ENCODE measurements around the gene DHX36. TPM values are rescaled to one million over a fixed set of nuclear protein-coding genes. Genes with fewer than 3 reads are reported as not detected.

Gene DHX36
- total and polyA plus RNA-seq, 12 donors: 17.4 to 84.6 (median 43.1) TPM

GRCh38 chr3:154240235-154240634 lies 84.1 kb downstream of the DHX36 start:
- no peaks in the 10 kb centered on the region for H3K27me3 ChIP-seq
- DNase-seq: no peak
- H3K4me3 ChIP-seq: no peak overlapping the region
- H3K36me3 ChIP-seq (replicated peaks in 1 of 2): no peaks in the 10 kb centered on the region
- H3K27ac ChIP-seq: no peak overlapping the region
- intact Hi-C loops (cut with DNase I): no loop called here
- 83 to 87% (median 86%) methylated on average over 6 of the region's 6 CpGs for WGBS, 4 donors
- H3K4me1 ChIP-seq (replicated peaks in 1 of 2): peaks cover 0 to 6% of the 10 kb centered on the region in 2 donors
- TF ChIP-seq POLR2A (IDR thresholded peaks at IDR 0.05) (no peak), CTCF (IDR thresholded peaks at IDR 0.05) (no peak)
- no peaks in the 10 kb centered on the region for H3K9me3 ChIP-seq (replicated peaks in 1 of 3)

GRCh38 chr3:154236331-154236730 lies 88.0 kb downstream of the DHX36 start:
- Histone ChIP-seq H3K36me3 (replicated peaks in 1 of 2) (no peaks in the 10 kb centered on the region), H3K4me3 (no peak overlapping the region), H3K4me1 (replicated peaks in 1 of 2) (no peaks in the 10 kb centered on the region), H3K9me3 (replicated peaks in 1 of 3) (no peaks in the 10 kb centered on the region), H3K27ac (no peak overlapping the region), H3K27me3 (no peaks in the 10 kb centered on the region)
- WGBS, 4 donors: 54 to 73% (median 61%) methylated on average over 3 of the region's 3 CpGs
- DNase-seq: no peak
- intact Hi-C loops (cut with DNase I): no loop called here
- no peak for TF ChIP-seq CTCF (IDR thresholded peaks at IDR 0.05)
- no peak for TF ChIP-seq POLR2A (IDR thresholded peaks at IDR 0.05)

DNA sequence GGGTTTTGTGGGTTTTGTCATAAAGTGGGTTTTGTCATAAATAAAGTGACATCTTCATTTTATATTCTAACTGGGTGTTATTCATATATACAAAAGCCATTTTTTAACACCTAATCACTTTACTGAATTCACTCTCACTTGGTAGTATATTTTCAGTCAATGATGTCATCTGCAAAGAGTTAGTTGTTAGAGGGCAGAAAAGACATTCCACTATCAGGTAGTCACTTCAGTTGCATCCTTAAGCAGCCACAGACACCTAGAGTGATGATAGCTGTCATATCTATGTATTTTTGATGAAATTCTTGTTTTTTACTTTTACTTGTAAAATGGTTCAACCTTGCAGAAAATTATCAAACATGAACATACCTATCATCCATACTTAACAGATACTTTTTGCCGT lies 89.0 kb downstream of the DHX36 start:
- Histone ChIP-seq H3K27ac (no peak overlapping the region), H3K4me3 (no peak overlapping the region), H3K36me3 (replicated peaks in 1 of 2) (no peaks in the 10 kb centered on the region), H3K9me3 (replicated peaks in 1 of 3) (no peaks in the 10 kb centered on the region), H3K4me1 (replicated peaks in 1 of 2) (no peaks in the 10 kb centered on the region), H3K27me3 (no peaks in the 10 kb centered on the region)
- TF ChIP-seq CTCF (IDR thresholded peaks at IDR 0.05) (no peak), POLR2A (IDR thresholded peaks at IDR 0.05) (no peak)
- no peak for DNase-seq
- intact Hi-C loops (cut with DNase I): no loop called here
- WGBS, 4 donors: 93 to 100% (median 95%) methylated on average over 1 of the region's 1 CpG

- Histone ChIP-seq H3K27ac (no peak overlapping the region), H3K4me1 (replicated peaks in 1 of 2) (no peaks in the 10 kb centered on the region), H3K36me3 (replicated peaks in 1 of 2) (no peaks in the 10 kb centered on the region), H3K4me3 (no peak overlapping the region), H3K9me3 (replicated peaks in 1 of 3) (no peaks in the 10 kb centered on the region), H3K27me3 (no peaks in the 10 kb centered on the region)
- 52 to 65% (median 60%) methylated on average over 2 of the region's 2 CpGs for WGBS, 4 donors
- TF ChIP-seq CTCF (IDR thresholded peaks at IDR 0.05): no peak
- TF ChIP-seq POLR2A (IDR thresholded peaks at IDR 0.05): no peak
- DNase-seq: no peak
- intact Hi-C loops (cut with DNase I): no loop called here
Observed at GRCh38 chr3:154229217-154229590, 95.1 kb downstream of the DHX36 start.

All from adrenal gland (tissue), 12 donors.